HG03039 (cell line): Measurements from ENCODE around the gene ITPR1.

Source experiments
- ATAC-seq: cut with Tn5 transposase; IDR thresholded peaks from one replicate; pipeline ENCODE4 v1.9.1; 2021; ENCODE audit warnings: mild to moderate bottlenecking, moderate library complexity; ENCODE audit not compliant: unreplicated experiment

ITPR1 gene

DNA sequence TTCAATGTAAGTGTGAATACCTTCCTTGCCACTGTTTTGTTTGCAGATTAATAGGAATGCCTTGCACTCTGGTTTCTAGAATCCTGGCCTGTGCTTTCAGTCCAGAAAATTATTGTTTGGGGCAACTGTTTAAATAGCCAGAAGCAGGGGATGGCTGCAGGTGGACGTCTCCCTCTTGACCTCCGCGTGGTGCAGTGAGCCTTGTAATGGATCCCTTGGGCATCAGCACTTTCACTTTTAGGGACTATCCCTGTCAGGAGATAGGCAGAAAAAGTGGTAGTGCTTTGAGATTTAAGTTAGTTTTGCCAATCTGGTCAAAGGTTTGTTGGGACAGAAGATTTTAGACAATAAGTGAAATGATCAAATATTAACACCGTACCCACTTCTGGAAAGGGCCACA is 307.4 kb downstream of the ITPR1 start:
- ATAC-seq, result no peak

DNA sequence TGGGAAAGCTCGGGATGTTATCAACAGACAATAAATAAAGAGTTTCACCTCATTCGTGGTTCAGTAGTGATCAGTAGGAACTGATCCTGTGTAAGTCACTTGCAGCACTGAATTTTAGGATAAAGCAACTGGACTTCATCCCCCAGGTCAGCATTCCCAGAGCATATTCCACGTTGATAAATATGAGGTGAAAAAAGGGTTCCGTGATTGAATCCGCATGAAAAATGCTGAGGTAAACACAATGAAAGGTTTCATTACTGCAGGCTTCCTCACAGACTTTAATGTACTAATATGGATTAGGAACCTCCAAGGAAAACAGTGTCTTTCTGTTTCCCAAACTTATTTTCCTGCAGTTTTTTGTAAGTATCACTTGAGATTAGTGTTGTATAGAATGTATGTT is 308.7 kb downstream of the ITPR1 start:
- ATAC-seq, result no peak

DNA sequence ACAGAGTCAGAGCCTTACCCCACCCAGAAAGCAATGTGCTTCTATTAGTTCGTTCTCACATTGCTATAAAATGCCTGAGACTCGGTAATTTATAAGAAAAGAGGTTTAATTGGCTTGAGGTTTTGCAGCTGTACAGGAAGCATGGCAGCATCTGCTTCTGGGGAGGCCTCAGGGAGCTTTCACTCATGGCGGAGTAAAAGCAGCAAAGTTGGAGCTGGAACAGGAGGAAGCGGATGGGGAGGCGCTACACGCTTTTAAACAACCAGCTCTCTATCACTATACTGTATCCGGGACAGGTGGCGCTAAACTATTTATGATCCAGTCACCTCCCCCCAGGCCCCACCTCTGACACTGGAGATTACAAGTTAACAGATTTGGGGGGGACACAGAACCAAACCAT is 309.8 kb downstream of the ITPR1 start:
- no peak for ATAC-seq

DNA sequence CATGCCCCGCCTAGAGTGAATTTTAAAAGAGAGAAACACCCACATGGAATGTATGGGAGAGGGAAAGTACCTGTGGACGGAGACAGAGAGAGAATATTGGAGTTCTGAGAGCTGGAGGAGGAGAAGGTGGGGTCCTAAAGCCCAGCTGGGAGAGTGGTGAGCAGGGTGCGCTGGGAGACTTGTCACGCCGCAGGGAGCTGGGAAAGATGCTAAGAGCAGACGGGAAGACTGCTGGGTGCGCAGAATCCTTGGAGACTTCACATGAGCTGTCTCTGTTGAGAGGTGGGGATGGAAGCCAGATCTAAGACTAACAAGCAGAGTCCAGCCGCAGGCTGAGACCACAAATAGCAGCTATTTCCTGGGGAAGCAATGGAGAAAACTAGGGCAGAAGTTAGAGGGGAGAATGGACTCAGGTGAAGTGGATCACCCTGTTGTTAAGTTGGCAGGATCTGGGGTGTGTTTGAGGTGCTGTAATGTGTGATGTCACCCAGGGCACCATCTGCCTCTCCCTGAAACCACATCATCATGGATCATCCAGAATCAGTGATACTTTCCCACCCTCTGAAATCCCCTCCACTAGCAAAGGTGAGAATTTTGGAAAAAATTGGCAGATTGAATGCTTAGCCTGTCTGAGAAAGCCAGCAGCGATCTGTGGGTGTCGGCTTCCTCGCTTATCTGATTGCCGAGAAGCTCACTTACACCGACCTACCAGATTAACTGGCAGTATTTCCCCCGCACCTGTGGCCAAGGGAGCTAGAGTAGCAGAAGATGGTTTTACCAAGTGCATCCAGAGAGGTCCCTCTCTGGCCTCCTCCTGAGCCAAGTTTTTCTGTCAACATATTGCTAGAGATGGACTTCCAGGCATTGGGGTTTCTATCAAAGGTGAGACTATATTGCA is 311.3 kb downstream of the ITPR1 start:
- no peak for ATAC-seq

DNA sequence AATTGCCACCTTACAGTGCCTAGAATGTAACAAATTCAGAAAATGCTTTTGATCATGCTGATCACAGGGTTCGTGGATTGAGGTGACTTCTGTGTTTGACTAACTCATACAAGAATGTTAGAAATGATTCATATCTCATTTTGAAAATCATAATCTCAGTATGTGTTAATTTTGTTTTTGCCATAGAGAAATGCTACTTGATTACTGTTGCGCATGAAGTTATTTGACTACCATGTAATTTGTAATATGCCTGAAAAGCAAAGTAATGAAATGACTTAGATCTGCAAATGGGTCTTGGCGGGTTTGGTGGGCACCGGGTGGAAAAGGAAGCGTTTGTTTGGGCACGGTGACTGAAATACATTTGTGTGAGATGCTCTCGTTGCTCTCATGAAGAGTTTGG is 312.5 kb downstream of the ITPR1 start:
- no peak for ATAC-seq

DNA sequence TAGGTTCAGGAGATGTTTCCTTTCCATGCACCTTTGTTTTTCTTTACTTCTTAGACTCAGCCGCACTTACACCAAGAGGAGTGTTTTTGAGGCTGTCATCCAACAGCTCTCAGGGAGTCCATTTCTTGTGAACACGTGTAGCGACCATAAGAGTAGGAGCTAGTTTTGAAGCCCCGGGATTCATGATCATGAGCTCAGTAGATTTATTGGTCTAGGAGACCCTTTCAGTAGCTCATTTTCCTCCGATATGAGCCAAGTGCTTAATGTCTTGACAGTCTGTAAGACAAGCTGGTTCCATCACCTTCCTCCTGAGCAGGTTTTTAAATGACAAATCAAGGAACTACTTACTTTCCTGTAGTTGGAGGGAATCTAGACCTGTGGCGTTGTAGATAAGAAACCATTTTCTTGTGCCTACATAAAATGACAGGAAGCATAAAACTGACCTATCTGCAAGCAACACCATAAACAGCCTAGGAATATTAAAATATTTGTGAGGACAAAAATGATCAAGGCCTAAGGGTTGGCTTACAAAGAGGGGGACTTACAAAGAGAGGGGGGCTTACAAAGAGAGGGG is 313.5 kb downstream of the ITPR1 start:
- ATAC-seq, result no peak

DNA sequence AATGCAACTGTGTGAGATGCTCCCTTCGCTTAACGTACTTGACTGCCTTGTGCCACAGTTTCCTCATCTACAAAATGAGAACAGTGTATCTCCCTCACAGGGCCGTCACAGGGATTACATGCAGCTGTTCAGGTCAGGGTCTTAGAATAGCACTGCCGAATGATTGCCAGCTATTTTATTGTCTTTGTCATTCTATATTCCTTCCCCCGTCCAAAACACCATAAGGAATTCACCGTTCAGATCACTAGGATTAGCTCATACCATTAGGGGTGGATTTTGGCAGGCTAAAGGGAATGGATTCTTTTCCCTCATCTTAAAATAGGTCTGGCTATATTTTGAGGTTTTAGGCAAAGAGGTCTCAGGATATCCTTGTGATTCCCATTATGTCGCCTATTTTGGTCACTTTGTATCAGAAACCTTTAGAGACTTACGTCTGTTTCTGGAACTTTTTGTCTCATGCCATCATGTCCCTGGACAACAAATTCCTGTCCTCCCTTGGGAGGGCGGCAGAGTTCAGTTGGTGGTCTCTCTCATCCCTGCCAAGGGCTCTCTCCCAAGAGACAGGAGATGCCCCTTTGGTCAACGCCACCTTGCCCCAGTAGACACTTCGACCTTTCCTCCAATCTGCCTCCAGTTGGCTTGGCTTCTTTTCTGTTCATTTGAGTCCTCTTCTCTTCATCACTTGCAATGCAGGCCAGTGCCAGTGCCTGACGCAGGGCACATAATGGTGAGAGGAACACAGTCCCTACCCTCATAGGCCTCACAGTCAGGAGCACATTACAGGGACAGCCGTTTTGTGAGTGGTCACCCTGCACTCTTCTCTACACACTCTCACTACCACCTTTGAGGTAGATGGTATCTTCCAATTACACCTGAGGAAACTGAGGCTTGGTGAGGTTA is 314.5 kb downstream of the ITPR1 start:
- ATAC-seq, result no peak

DNA sequence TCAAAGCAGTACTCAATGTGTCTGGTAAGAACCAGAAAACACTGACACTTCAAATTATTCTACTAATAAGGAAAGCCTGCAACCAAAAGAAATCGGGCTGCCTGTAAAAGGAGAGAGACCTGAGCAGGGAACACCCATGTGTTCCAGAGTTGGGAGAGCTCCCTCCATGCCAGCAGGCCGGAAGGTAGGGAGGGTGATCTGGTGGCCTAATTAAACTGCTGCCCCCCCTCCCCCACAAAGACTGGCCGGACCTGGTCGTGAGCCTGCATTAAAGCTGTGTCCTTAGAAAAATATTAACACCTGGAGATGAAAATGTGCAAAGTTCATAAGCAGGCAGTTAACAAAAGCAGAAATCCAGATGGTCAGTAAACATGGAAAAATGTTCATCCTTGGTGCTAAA is 315.5 kb downstream of the ITPR1 start:
- no peak for ATAC-seq

DNA sequence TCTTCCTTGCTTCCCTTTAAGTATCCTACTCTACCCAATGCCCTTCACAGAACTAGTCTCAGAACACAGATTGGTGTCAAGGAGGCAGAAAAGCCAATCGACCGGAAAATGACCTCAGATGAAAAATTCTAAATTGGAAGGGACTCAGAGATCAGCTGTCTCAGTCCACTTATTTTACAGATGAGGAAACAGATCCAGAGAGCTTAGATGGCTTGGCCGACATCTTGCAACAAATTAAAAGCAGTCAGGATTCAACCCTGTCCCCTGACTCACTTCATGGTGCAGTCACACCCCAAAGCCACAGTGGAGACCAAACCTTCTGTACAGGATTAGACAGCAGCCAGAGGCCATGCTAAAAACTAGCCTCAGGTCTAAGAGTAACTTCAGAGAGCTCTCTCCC is 316.8 kb downstream of the ITPR1 start:
- ATAC-seq, result no peak

DNA sequence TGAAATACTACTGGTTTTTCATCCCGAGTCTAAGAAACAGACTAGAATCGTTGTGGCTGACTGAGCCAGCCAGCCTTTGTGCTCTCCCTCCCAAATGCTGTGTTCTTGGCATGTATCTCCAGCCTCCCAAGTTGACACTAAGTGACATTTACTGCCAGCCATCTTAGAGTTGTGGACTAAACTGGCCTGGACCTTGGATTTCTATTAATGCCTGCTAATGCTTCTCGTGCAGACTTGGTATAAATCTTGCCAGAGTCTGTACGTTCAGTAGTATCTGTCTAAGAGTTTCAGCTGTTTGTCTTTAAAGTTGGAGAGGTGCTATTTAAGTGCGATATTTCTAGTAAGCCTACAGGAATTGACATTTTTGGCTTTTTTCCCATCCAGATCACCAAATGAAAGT is 319.4 kb downstream of the ITPR1 start:
- ATAC-seq, result no peak

DNA sequence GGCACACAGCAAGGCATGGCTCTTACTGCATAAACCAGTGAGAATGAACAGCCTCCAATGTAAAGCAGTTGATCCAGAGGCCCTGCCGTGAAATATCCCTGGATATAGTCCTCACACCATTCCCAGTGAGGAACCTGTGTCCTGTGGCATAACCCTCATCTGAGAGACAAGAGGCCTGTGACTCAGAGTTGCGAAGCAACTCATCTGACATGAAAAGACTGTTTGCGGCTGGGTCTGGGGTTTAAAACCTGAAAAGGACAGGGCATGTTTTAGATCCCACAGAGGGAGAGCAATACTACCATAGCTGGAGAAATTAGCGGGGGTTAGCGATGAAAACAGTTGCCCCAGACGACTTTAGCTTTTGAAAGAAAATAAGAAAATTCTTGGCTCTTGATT is 320.8 kb downstream of the ITPR1 start:
- ATAC-seq, result no peak

DNA sequence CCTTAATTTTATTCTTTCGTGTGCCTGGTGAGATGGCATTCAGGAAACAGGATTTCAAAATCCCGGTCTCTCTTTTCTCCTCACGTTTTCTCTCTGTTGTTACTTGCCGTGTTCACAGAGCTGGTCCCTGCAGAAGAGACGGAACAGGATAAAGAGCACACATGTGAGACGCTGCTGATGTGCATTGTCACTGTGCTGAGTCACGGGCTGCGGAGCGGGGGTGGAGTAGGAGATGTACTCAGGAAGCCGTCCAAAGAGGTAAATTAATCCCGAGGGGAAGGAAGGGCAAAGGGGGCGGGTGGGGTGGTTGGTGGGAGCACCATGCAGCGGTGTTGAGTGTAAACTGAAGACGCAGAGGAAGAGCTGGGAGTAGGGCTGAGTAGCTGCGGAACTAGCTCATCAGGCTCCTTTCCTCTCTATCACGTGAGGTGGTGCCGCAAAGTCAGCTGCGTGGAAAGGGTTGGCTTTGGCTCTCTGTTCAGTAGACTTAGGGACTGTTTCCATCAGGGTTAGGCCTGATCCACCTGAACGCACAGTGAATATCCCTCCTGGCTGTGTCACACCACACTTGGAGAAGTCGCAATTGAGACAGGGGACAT is 321.3 kb downstream of the ITPR1 start:
- ATAC-seq, result no peak

DNA sequence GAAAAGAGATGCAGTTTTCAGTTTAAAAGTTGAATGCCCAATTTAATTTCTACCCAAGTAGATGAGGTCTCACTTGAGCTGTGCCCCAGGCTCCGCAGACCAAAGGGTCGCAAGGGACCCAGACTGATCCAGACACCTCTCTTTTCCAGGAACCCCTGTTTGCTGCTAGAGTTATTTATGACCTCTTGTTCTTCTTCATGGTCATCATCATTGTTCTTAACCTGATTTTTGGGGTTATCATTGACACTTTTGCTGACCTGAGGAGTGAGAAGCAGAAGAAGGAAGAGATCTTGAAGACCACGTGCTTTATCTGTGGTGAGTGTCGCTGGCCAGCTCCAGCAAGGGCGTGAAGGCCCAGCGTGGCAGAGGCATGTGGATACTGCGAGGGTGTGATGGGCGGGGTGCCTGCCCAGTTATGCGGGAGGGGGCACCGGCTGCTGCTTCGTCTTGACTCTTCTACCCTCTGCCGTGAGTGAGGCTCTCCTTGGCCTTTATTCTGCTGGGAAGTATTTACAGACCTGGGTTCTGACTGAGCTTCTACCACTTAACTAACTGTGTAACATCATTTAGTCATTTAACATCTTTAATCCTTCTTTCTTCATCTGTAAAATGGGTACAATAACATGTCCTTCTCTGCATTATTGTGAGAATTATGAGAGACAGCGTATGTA is 321.9 kb downstream of the ITPR1 start:
- ATAC-seq, result no peak

DNA sequence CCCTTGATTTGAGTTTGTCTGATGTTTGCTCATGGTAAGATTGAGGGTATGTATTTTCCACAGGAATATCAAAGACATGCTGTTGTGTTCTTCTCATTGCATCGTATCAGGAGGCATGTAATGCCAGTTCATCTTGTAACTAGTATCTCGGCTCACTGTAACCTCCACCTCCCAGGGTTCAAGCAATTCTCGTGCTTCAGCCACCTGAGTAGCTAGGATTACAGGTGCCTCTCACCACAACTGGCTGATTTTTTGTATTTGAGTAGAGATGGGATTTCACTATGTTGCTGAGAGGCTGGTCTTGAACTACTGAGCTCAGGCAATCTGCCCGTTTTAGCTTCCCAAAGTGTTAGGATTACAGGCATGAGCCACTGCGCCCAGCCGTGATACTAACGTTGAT is 323.2 kb downstream of the ITPR1 start:
- no peak for ATAC-seq

DNA sequence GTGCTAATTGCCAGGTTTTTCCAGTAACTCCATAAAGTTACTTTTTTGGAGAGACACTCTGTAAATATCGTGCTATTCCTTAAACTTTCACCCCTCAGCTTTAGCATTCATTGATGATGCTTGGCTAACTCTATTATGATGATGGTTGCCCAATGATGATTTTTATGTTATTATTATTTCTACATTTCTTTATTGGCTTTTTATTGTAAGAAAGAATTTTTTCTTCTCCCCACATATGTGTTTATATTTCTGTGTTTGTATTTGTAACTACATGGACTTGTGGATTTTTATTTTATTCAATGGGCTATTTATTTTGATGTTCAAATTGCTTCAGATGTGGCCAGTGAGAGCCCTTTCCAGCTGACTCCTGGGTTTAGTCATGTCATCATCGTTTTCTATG is 323.6 kb downstream of the ITPR1 start:
- ATAC-seq, result no peak

DNA sequence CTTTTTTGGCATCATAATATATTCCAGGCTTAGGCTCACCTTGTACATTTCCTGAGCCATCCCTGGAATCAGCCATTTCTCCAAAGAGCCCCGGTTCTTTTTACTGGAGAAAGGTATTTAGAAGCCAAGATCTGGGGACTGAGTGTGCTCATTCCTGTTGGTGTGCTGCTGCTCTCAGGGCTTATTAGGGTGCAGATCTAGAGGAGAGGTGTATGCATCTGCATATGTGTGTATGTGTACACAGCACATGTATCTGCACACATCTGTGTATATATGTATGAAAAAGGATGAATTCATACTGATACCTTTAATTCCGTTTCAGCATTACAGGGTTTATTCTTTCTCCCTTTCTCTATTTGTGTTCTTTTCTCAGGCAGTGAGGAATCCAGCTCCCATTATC is 324.0 kb downstream of the ITPR1 start:
- no peak for ATAC-seq

DNA sequence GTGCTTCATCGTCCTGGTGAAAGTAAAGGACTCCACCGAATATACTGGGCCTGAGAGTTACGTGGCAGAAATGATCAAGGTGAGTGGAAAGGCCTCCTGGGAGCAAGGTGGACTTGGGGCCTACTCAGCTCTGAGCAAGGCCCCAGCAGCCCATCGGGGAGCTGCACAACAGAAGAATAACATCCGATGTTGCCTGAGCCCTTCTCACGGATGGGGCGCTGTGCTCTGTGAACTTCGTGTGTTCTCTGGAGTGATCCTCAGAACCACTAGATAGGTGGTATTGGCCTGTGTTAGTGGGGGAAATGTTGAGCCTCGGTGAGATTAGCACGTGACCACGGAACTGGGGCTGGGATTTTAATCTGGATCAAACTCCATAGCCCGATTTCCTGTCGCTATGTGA is 325.0 kb downstream of the ITPR1 start:
- no peak for ATAC-seq

DNA sequence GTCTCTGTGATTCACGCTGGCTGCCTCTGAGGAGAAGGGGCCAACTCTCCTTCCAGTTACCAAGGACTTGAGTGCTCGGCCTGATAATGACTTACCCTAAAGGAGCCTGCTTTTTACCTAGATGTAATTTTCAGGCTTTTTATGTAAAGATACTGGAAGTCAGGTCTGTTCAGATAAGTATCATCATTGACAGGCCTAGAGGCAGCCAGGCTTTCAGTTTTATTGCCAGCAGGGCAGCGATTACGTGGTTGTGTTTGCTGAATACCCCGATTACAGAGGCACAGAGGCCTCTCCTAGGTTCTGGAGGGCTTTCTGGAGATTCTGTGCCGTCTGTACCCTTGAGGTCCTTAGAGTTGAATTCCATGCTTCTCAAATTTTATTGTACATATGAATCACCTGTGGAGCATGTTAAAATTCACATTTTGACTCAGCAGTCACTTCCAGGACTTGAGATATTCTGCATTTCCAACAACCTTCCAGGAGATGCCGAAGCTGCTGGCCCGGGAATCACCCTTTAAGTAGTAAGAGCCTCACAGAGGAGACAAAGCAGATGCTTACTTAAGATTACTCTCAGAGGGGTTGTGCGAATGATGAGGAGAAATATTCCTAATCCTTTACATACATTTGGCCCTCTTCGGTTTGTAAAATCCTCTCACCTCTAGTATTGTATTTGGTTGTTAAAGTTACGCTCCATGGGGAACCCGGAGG is 326.0 kb downstream of the ITPR1 start:
- ATAC-seq, result no peak

DNA sequence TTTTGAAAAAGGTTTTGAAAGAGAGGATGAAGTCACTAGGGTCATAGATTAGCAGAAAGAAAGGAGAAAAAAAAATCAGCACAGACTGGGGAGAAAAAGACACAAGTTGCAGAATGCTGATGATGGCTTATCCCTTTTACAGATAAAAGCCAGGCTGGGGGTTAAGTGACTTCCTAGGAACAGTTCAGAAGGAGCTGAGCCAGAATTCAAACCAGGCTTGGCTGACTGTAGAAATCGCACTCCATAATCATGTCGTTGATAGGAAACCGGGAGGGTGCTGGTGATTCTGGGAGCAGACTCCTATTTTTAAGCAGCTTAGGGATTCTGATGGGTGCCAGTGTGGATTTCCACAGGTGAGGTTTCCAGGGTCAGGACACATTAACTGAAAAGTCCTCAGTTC is 326.6 kb downstream of the ITPR1 start:
- ATAC-seq, result no peak
